GM23338 (cell line): ENCODE measurements around the gene ECSCR. TPM values are rescaled to one million over a fixed set of nuclear protein-coding genes. Genes with fewer than 3 reads are reported as not detected.

ENCODE experiments used
- ATAC-seq: fragments of 200-7000 bp; cut with Tn5 transposase; 3 replicates; pipeline ENCODE4 v1.9.1; 2020
- DNase-seq: peaks from one replicate; pipeline ENCODE4 v3.0.0-alpha.2; 2015; ENCODE audit warnings: low spot score
- H2AFZ ChIP-seq: fragments of 200-600 bp; sonication (generic); 2 replicates; pipeline ENCODE4 v1.8.0; 2016; ENCODE audit warnings: antibody characterized with exemption, mild to moderate bottlenecking, moderate library complexity
- H3F3A ChIP-seq: fragments of 200-600 bp; sonication (generic); replicated peaks from 2 replicates; pipeline ENCODE4 v1.8.0; 2017; ENCODE audit warnings: antibody characterized with exemption, mixed run types, low read depth
- H3K27ac ChIP-seq: fragments of 200-600 bp; sonication (generic); 2 replicates; pipeline ENCODE4 v1.6.1; 2016; ENCODE audit warnings: low read depth
- H3K27me3 ChIP-seq: fragments of 200-600 bp; sonication (generic); 2 replicates; pipeline ENCODE4 v1.8.0; 2016; ENCODE audit warnings: mild to moderate bottlenecking, mixed run types, moderate library complexity; ENCODE audit not compliant: insufficient read depth
- H3K36me3 ChIP-seq: fragments of 200-600 bp; sonication (generic); 2 replicates; pipeline ENCODE4 v1.8.0; 2016; ENCODE audit warnings: mild to moderate bottlenecking; ENCODE audit not compliant: insufficient read depth
- H3K4me1 ChIP-seq: fragments of 200-600 bp; sonication (generic); 2 replicates; pipeline ENCODE4 v1.8.0; 2016; ENCODE audit warnings: mild to moderate bottlenecking, moderate library complexity; ENCODE audit not compliant: insufficient read depth
- H3K4me2 ChIP-seq: fragments of 200-600 bp; sonication (generic); 2 replicates; pipeline ENCODE4 v1.7.1; 2017; ENCODE audit warnings: mixed run types
- H3K4me3 ChIP-seq: fragments of 200-600 bp; sonication (generic); 2 replicates; pipeline ENCODE4 v1.6.1; 2016; ENCODE audit warnings: mixed run types
- H3K79me2 ChIP-seq: fragments of 200-600 bp; sonication (generic); replicated peaks from 2 replicates; pipeline ENCODE4 v1.8.0; 2017; ENCODE audit warnings: mild to moderate bottlenecking; ENCODE audit not compliant: insufficient read depth
- H3K9me2 ChIP-seq: fragments of 200-600 bp; sonication (generic); 2 replicates; pipeline ENCODE4 v1.8.0; 2017; ENCODE audit not compliant: insufficient read depth
- H4K20me1 ChIP-seq: fragments of 200-600 bp; sonication (generic); replicated peaks from 2 replicates; pipeline ENCODE4 v1.8.0; 2017; ENCODE audit warnings: mild to moderate bottlenecking; ENCODE audit not compliant: insufficient read depth
- H3K27ac Mint-ChIP-seq: 2 replicates; pipeline ENCODE4 v1.8.0; 2020; ENCODE audit warnings: inconsistent platforms, mild to moderate bottlenecking, moderate library complexity, mixed read lengths
- H3K27me3 Mint-ChIP-seq: 3 replicates; pipeline ENCODE4 v1.8.0; 2022; ENCODE audit warnings: low read depth, mild to moderate bottlenecking, moderate library complexity, mixed read lengths, inconsistent platforms; ENCODE audit not compliant: insufficient read depth, poor library complexity
- H3K36me3 Mint-ChIP-seq: 3 replicates; pipeline ENCODE4 v1.8.0; 2021; ENCODE audit warnings: low read depth, mild to moderate bottlenecking, inconsistent platforms, moderate library complexity, mixed read lengths
- H3K4me1 Mint-ChIP-seq: 3 replicates; pipeline ENCODE4 v1.8.0; 2020; ENCODE audit warnings: mild to moderate bottlenecking, inconsistent platforms, mixed read lengths
- H3K4me3 Mint-ChIP-seq: 3 replicates; pipeline ENCODE4 v1.8.0; 2021; ENCODE audit warnings: moderate library complexity, mild to moderate bottlenecking, inconsistent platforms, mixed read lengths
- H3K9me3 Mint-ChIP-seq: 3 replicates; pipeline ENCODE4 v1.8.0; 2020; ENCODE audit warnings: moderate library complexity, mild to moderate bottlenecking, inconsistent platforms, mixed read lengths
- CREB1 ChIP-seq: fragments of 250-450 bp; sonication (Bioruptor Pico); IDR thresholded peaks from 2 replicates; pipeline ENCODE4 v1.5.0; 2020; ENCODE audit warnings: low read depth, mild to moderate bottlenecking, moderate library complexity
- CTCF ChIP-seq, 2 experiments: fragments of 200-600 bp in 1 of 2; sonication (generic) in 1 of 2; conservative IDR thresholded peaks; 2 replicates each; pipeline versions ENCODE4 v1.5.1 to v1.6.1; 2016 to 2017; ENCODE audit warnings: antibody characterized with exemption in 2 of 2, low read depth in 2 of 2, mild to moderate bottlenecking in 2 of 2, moderate library complexity in 1 of 2
- EZH2 ChIP-seq: fragments of 200-600 bp; sonication (generic); IDR thresholded peaks from one replicate; pipeline ENCODE4 v1.8.0; 2017; ENCODE audit warnings: antibody characterized with exemption, mild to moderate bottlenecking, low read depth; ENCODE audit not compliant: unreplicated experiment
- EZH2phosphoT487 ChIP-seq: fragments of 200-600 bp; sonication (generic); IDR thresholded peaks from one replicate; pipeline ENCODE4 v1.8.1; 2018; ENCODE audit warnings: antibody characterized with exemption; ENCODE audit not compliant: unreplicated experiment
- JUNB ChIP-seq: IDR thresholded peaks from one replicate; pipeline ENCODE4 v1.6.1; 2016; ENCODE audit warnings: antibody characterized with exemption; ENCODE audit not compliant: unreplicated experiment
- NANOG ChIP-seq: IDR thresholded peaks from 2 replicates; pipeline ENCODE4 v1.6.1; 2016; ENCODE audit warnings: antibody characterized with exemption, borderline replicate concordance
- POLR2AphosphoS5 ChIP-seq: IDR thresholded peaks from 2 replicates; pipeline ENCODE4 v1.6.1; 2016; ENCODE audit warnings: antibody characterized with exemption, low read depth
- REST ChIP-seq: IDR thresholded peaks from one replicate; pipeline ENCODE4 v1.6.1; 2018; ENCODE audit warnings: antibody characterized with exemption; ENCODE audit not compliant: unreplicated experiment
- STAT1 ChIP-seq: IDR thresholded peaks from one replicate; pipeline ENCODE4 v1.6.1; 2016; ENCODE audit warnings: antibody characterized with exemption; ENCODE audit not compliant: unreplicated experiment
- ZNF114 ChIP-seq: fragments of 250-450 bp; sonication (Bioruptor Pico); IDR thresholded peaks from 2 replicates; pipeline ENCODE4 v1.5.0; 2020; ENCODE audit warnings: mild to moderate bottlenecking, moderate library complexity
- ZNF331 ChIP-seq: fragments of 250-450 bp; sonication (Bioruptor Pico); IDR thresholded peaks from 2 replicates; pipeline ENCODE4 v1.5.0; 2020; ENCODE audit warnings: low read depth, mild to moderate bottlenecking, moderate library complexity
- polyA plus RNA-seq: library from polyadenylated mRNA; unstranded; fragments of >200 nt; fragmentation: Nextera tagmentation; extraction: Ambion mirVana; gene quantifications from 2 replicates; pipeline ENCODE4 v1.2.1, GENCODE V29; 2016
- total RNA-seq: library from RNA; depleted of rRNA; stranded (reverse); fragments of >200 nt; shearing (Covaris generic); gene quantifications from 2 replicates; pipeline ENCODE4 v1.2.3, GENCODE V29; 2014
- TF ChIP-seq, protein P1 (sequence below): IDR thresholded peaks from 2 replicates; pipeline ENCODE4 v1.6.1; 2016; ENCODE audit warnings: antibody characterized with exemption
- TF ChIP-seq, protein P2 (sequence below): fragments of 250-450 bp; sonication (Bioruptor Pico); IDR thresholded peaks from 2 replicates; pipeline ENCODE4 v1.5.0; 2020; ENCODE audit warnings: mild to moderate bottlenecking, moderate library complexity

Gene ECSCR
- total and polyA plus RNA-seq, 2 experiments from 2014 or later = 2.2 to 2.6 TPM

DNA sequence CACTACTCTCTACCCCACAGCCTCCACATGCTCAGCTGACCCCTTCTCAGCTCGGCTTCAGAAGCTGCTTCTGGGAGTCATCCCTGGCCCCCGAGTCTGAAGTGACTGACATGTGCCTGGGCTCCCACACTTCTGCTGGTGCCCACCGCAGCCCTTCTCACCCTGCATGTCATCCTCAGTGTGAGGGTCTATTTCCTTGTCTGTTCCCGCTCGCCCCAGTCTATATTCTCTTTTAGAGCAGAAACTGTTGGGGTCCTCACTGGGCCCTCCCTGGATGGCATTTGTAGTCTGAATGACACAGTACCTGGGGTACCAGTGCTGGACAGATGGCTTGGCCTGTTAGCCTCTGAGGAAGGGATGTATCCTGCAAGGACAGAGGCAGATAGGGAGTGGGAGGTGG is 5.3 kb downstream of the ECSCR start:
- no peaks in the 10 kb centered on the region; the same call in 1 of the 2 replicates for H3K36me3 ChIP-seq
- H3K27ac ChIP-seq = no peak overlapping the region
- H2AFZ ChIP-seq = no peak overlapping the region
- peaks cover 14% of the 10 kb centered on the region for H3K27me3 Mint-ChIP-seq
- H3K9me2 ChIP-seq = no peaks in the 10 kb centered on the region
- peaks cover 11% of the 10 kb centered on the region for H3K4me1 ChIP-seq
- no peaks in the 10 kb centered on the region; the same call in 2 of the 3 replicates for H3K36me3 Mint-ChIP-seq
- H3K4me2 ChIP-seq = no peak overlapping the region
- peaks cover 25% of the 10 kb centered on the region for H3K4me1 Mint-ChIP-seq
- H3K4me3 ChIP-seq = no peak overlapping the region
- no peak for ATAC-seq
- H4K20me1 ChIP-seq = no peaks in the 10 kb centered on the region
- TF ChIP-seq, protein P1, sequence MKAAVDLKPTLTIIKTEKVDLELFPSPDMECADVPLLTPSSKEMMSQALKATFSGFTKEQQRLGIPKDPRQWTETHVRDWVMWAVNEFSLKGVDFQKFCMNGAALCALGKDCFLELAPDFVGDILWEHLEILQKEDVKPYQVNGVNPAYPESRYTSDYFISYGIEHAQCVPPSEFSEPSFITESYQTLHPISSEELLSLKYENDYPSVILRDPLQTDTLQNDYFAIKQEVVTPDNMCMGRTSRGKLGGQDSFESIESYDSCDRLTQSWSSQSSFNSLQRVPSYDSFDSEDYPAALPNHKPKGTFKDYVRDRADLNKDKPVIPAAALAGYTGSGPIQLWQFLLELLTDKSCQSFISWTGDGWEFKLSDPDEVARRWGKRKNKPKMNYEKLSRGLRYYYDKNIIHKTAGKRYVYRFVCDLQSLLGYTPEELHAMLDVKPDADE = no peak
- TF ChIP-seq CREB1 (CRISPR knock-in tag) = no peak
- TF ChIP-seq STAT1 = no peak
- TF ChIP-seq CTCF (conservative IDR thresholded peaks at IDR 0.05; ENCODE audit: low read depth in 2 of 2) = no peak
- TF ChIP-seq POLR2AphosphoS5 = no peak
- no peak for TF ChIP-seq NANOG
- TF ChIP-seq, protein P2, sequence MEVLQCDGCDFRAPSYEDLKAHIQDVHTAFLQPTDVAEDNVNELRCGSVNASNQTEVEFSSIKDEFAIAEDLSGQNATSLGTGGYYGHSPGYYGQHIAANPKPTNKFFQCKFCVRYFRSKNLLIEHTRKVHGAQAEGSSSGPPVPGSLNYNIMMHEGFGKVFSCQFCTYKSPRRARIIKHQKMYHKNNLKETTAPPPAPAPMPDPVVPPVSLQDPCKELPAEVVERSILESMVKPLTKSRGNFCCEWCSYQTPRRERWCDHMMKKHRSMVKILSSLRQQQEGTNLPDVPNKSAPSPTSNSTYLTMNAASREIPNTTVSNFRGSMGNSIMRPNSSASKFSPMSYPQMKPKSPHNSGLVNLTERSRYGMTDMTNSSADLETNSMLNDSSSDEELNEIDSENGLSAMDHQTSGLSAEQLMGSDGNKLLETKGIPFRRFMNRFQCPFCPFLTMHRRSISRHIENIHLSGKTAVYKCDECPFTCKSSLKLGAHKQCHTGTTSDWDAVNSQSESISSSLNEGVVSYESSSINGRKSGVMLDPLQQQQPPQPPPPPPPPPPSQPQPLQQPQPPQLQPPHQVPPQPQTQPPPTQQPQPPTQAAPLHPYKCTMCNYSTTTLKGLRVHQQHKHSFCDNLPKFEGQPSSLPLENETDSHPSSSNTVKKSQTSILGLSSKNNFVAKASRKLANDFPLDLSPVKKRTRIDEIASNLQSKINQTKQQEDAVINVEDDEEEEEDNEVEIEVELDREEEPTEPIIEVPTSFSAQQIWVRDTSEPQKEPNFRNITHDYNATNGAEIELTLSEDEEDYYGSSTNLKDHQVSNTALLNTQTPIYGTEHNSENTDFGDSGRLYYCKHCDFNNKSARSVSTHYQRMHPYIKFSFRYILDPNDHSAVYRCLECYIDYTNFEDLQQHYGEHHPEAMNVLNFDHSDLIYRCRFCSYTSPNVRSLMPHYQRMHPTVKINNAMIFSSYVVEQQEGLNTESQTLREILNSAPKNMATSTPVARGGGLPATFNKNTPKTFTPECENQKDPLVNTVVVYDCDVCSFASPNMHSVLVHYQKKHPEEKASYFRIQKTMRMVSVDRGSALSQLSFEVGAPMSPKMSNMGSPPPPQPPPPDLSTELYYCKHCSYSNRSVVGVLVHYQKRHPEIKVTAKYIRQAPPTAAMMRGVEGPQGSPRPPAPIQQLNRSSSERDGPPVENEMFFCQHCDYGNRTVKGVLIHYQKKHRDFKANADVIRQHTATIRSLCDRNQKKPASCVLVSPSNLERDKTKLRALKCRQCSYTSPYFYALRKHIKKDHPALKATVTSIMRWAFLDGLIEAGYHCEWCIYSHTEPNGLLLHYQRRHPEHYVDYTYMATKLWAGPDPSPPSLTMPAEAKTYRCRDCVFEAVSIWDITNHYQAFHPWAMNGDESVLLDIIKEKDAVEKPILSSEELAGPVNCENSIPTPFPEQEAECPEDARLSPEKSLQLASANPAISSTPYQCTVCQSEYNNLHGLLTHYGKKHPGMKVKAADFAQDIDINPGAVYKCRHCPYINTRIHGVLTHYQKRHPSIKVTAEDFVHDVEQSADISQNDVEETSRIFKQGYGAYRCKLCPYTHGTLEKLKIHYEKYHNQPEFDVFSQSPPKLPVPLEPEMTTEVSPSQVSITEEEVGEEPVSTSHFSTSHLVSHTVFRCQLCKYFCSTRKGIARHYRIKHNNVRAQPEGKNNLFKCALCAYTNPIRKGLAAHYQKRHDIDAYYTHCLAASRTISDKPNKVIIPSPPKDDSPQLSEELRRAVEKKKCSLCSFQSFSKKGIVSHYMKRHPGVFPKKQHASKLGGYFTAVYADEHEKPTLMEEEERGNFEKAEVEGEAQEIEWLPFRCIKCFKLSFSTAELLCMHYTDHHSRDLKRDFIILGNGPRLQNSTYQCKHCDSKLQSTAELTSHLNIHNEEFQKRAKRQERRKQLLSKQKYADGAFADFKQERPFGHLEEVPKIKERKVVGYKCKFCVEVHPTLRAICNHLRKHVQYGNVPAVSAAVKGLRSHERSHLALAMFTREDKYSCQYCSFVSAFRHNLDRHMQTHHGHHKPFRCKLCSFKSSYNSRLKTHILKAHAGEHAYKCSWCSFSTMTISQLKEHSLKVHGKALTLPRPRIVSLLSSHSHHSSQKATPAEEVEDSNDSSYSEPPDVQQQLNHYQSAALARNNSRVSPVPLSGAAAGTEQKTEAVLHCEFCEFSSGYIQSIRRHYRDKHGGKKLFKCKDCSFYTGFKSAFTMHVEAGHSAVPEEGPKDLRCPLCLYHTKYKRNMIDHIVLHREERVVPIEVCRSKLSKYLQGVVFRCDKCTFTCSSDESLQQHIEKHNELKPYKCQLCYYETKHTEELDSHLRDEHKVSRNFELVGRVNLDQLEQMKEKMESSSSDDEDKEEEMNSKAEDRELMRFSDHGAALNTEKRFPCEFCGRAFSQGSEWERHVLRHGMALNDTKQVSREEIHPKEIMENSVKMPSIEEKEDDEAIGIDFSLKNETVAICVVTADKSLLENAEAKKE (CRISPR knock-in tag) = no peak
- no peak for TF ChIP-seq EZH2phosphoT487
- TF ChIP-seq EZH2 = no peak
- TF ChIP-seq ZNF331 (CRISPR knock-in tag) = no peak
- no peak for TF ChIP-seq ZNF114 (CRISPR knock-in tag)
- TF ChIP-seq JUNB = no peak
- TF ChIP-seq REST = no peak
- DNase-seq = no peak
- H3K27ac Mint-ChIP-seq = no peak overlapping the region; the same call in 1 of the 2 replicates
- H3K79me2 ChIP-seq = no peaks in the 10 kb centered on the region
- H3K4me3 Mint-ChIP-seq = no peak overlapping the region
- H3F3A ChIP-seq = 0 out of 2 replicates have a peak, but pooled peaks cover 9% of the 10 kb centered on the region
- H3K27me3 ChIP-seq = no peaks in the 10 kb centered on the region
- H3K9me3 Mint-ChIP-seq = no peaks in the 10 kb centered on the region
